ENCODE measurements around the gene SH3BP5L. TPM values are rescaled to one million over a fixed set of nuclear protein-coding genes. Genes with fewer than 3 reads are reported as not detected.

SH3BP5L gene
- total and polyA plus RNA-seq, 10 of the 15 experiments (the other 5 are each of a cell fraction or from before 2014, with no cell fraction given): 1.1 to 22.8 (median 10.9) TPM

DNA sequence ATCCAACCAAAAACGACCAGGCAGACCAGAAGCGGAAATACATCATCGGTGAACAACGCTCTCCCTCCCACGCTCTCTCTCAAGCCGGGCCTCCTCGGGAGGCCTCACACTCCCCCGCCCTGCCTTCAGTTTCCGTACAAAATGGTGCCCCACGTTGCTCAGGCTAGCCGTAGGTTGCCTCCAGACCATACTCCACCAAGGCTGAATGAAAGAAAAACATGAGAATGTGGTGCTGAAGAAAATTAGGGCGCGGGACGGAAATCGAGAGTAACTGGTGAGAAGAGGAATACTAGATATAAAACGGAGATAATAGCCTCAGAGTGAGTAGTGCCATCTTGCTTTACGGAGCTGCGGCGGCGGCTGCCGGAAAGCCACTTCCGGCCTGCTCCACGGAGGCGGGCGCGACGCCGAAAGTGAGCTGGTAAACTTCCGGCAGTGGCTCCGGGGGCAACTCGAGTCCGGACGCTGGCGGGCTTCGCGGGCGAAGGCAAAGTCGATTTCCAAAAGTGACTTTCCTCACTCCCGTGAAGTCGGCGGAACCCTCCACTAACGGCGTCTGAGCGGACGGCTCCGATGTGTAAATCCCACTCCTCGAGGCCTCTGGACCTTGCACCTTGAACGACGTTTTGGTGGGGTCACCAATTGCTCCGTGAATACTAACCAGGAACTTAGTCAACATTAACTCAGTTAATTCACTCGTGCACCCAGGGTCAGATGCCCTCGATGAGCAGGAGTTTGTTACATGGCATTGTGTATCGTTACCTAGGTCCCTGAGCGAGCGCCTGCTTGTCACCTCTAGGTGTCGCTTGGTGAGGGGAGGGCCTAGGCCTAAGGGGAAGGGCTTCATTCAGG is at the start of gene SH3BP5L (continued):
- TF ChIP-seq TARDBP (IDR thresholded peaks at IDR 0.05; ENCODE audit: borderline replicate concordance) (no peak), BHLHE40 (IDR thresholded peaks at IDR 0.05; ENCODE audit: borderline replicate concordance in 1 of 2, low read depth in 2 of 2, low read length in 1 of 2) (no peak; a peak in 1 of 4 replicates), FOS (IDR thresholded peaks at IDR 0.05; ENCODE audit: borderline replicate concordance, extremely low read depth, insufficient read length) (no peak), NFYB (IDR thresholded peaks at IDR 0.05; ENCODE audit: insufficient read depth, low read depth, low read length) (peak; percentile 23; the same call in 1 of the 2 replicates), SP1 (IDR thresholded peaks at IDR 0.05; ENCODE audit: low read depth, low read length) (peak; percentile 8), MTA2 (IDR thresholded peaks at IDR 0.05; ENCODE audit: low read depth) (peak; percentile 28; the same call in 1 of the 2 replicates), EZH2 (IDR thresholded peaks at IDR 0.05; ENCODE audit: borderline replicate concordance, control insufficient read depth, low read depth, low read length) (no peak), RUNX3 (IDR thresholded peaks at IDR 0.05; ENCODE audit: low read length) (peak; percentile 77), WRNIP1 (IDR thresholded peaks at IDR 0.05; ENCODE audit: borderline replicate concordance, low read depth, low read length) (no peak), ASH2L (IDR thresholded peaks at IDR 0.05; ENCODE audit: borderline replicate concordance, low read depth) (peak; percentile 78; the same call in 1 of the 2 replicates), ZNF622 (IDR thresholded peaks at IDR 0.05) (no peak), SMAD1 (IDR thresholded peaks at IDR 0.05; ENCODE audit: low read depth, partially characterized antibody) (peak; percentile 81), HCFC1 (IDR thresholded peaks at IDR 0.05; ENCODE audit: low read length) (peak; percentile 87), NRF1 (conservative IDR thresholded peaks at IDR 0.05; ENCODE audit: low read depth, low read length) (no peak; the same call in 1 of the 2 replicates), SMAD5 (IDR thresholded peaks at IDR 0.05; ENCODE audit: low read depth) (peak; percentile 44; the same call in 1 of the 2 replicates), MYB (IDR thresholded peaks at IDR 0.05; ENCODE audit: borderline replicate concordance, low read depth, low read length) (peak; percentile 5; the same call in 1 of the 2 replicates), GATAD2B (conservative IDR thresholded peaks at IDR 0.05; ENCODE audit: low read depth) (peak; percentile 62), SUZ12 (IDR thresholded peaks at IDR 0.05; ENCODE audit: unreplicated experiment) (no peak), NFIC (IDR thresholded peaks at IDR 0.05; ENCODE audit: low read depth, low read length) (no peak; the same call in 1 of the 2 replicates), IKZF1 (conservative IDR thresholded peaks at IDR 0.05) (peak; percentile 83)
- TF ChIP-seq, protein P1, sequence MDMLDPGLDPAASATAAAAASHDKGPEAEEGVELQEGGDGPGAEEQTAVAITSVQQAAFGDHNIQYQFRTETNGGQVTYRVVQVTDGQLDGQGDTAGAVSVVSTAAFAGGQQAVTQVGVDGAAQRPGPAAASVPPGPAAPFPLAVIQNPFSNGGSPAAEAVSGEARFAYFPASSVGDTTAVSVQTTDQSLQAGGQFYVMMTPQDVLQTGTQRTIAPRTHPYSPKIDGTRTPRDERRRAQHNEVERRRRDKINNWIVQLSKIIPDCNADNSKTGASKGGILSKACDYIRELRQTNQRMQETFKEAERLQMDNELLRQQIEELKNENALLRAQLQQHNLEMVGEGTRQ (IDR thresholded peaks at IDR 0.05; ENCODE audit: borderline replicate concordance, low read depth, low read length): no peak
- TF ChIP-seq, protein P2, sequence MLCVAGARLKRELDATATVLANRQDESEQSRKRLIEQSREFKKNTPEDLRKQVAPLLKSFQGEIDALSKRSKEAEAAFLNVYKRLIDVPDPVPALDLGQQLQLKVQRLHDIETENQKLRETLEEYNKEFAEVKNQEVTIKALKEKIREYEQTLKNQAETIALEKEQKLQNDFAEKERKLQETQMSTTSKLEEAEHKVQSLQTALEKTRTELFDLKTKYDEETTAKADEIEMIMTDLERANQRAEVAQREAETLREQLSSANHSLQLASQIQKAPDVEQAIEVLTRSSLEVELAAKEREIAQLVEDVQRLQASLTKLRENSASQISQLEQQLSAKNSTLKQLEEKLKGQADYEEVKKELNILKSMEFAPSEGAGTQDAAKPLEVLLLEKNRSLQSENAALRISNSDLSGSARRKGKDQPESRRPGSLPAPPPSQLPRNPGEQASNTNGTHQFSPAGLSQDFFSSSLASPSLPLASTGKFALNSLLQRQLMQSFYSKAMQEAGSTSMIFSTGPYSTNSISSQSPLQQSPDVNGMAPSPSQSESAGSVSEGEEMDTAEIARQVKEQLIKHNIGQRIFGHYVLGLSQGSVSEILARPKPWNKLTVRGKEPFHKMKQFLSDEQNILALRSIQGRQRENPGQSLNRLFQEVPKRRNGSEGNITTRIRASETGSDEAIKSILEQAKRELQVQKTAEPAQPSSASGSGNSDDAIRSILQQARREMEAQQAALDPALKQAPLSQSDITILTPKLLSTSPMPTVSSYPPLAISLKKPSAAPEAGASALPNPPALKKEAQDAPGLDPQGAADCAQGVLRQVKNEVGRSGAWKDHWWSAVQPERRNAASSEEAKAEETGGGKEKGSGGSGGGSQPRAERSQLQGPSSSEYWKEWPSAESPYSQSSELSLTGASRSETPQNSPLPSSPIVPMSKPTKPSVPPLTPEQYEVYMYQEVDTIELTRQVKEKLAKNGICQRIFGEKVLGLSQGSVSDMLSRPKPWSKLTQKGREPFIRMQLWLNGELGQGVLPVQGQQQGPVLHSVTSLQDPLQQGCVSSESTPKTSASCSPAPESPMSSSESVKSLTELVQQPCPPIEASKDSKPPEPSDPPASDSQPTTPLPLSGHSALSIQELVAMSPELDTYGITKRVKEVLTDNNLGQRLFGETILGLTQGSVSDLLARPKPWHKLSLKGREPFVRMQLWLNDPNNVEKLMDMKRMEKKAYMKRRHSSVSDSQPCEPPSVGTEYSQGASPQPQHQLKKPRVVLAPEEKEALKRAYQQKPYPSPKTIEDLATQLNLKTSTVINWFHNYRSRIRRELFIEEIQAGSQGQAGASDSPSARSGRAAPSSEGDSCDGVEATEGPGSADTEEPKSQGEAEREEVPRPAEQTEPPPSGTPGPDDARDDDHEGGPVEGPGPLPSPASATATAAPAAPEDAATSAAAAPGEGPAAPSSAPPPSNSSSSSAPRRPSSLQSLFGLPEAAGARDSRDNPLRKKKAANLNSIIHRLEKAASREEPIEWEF (IDR thresholded peaks at IDR 0.05; ENCODE audit: insufficient replicate concordance, low read depth, low read length): no peak
- TF ChIP-seq, protein P3, sequence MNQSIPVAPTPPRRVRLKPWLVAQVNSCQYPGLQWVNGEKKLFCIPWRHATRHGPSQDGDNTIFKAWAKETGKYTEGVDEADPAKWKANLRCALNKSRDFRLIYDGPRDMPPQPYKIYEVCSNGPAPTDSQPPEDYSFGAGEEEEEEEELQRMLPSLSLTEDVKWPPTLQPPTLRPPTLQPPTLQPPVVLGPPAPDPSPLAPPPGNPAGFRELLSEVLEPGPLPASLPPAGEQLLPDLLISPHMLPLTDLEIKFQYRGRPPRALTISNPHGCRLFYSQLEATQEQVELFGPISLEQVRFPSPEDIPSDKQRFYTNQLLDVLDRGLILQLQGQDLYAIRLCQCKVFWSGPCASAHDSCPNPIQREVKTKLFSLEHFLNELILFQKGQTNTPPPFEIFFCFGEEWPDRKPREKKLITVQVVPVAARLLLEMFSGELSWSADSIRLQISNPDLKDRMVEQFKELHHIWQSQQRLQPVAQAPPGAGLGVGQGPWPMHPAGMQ (IDR thresholded peaks at IDR 0.05; ENCODE audit: borderline replicate concordance): no peak
